Measurements from ENCODE around the gene CBX1. TPM values are rescaled to one million over a fixed set of nuclear protein-coding genes. Genes with fewer than 3 reads are reported as not detected.

CBX1 gene
- total RNA-seq, 1 donor from 2014 or later, result 55.2 TPM

DNA sequence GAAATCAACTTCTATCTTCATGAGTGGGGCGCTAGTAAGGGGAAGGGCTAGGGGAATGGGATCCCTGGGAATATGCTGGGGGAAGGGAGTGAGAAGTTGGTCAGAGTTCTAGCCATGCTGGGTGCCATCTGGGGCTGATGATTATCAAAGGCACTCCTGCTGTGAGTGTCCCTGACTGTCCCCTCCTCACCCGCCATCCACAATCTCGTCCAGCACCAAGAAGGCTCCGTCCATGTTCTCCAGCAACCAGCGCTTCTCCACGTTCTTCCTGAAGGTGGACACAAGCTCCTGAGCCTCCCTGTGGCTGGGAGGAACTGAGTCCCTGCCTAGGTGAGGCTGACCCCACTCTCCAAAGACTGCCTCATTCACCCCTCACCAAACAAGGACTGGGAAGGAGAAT lies 69.3 kb downstream of the CBX1 start:
- intact Hi-C loops (cut with micrococcal nuclease), result no loop called here

DNA sequence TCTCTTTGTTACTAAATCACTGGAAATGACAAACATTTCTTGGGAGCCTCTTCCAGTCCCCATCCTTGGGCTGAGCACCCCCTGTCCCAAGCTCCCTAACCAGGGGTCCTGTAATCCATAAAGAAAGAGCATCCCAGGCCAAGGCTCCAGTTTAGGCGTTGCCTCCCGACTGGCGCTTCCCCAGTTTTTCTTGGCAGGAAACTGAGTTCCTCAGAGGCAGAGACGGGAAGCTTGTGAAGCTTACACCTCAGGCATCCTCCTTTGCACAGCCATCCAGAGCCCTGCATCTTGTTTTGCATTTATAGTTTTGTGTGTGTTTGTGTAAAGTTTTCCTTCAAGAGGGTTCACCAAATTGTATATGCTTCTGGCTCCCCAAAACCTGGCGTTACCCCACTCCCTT lies 70.7 kb downstream of the CBX1 start:
- intact Hi-C loops (cut with micrococcal nuclease), result no loop called here

DNA sequence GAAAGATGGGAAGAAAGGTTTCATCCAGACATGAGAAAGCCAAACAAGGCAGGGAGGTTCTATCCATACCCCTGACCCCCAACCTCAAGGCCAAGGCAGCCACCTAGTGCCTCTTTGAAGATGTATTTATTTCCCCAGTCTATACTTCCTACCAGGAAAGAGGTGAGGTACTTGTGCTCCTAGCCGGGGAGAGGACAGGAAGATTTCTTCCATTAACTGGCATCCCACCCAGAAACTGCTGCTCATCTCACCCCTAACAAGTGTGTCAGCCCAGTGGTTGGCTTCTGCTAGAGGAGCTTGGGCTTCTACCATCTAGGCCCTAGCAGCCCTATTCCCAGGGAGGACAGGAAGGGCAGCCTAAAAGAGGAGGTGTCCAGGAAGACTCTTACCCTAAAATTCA lies 72.5 kb downstream of the CBX1 start:
- intact Hi-C loops (cut with micrococcal nuclease), result loop anchor here (5.0 kb wide), 2 partner anchors 269 to 564 kb away; partner anchors contain the start of genes HOXB3 and HOXB5

GRCh38 chr17:48027322-48027981 lies 73.8 kb downstream of the CBX1 start:
- intact Hi-C loops (cut with micrococcal nuclease), result loop anchor here (5.0 kb wide), 2 partner anchors 270 to 565 kb away; partner anchors contain the start of genes HOXB3 and HOXB5

GRCh38 chr17:48026502-48027321 lies 74.6 kb downstream of the CBX1 start:
- intact Hi-C loops (cut with micrococcal nuclease), result loop anchor here (1.0 to 5.0 kb wide), 3 partner anchors 271 to 592 kb away; partner anchors contain the start of genes HOXB3 and HOXB5

DNA sequence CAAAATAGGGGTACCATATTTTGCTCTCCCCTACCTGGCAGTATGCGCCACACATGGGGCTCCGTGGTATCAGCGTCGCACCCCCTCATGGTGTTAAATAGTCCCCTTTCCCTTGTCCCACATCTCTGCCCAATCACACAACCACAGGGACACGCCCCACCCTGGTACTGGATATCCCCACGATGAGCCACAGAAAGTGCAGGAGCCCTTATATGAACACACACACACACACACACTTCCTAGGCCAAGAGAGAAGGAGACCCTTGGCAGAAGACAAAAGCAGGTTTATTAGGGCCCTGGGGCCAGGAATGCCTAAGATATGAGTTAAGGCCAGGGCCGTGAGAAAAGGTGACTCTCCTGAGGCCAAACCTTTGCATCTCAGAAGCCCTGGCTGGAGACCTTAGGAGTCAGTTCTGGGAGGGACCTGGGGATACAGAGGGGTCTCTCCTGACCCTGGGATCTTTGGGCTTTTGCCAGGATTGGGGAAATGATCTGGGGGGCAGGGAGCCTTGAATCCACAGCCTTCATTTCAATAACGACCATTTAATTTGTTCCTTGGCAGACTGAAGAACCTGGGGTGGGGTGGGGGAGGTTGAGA lies 75.3 kb downstream of the CBX1 start:
- intact Hi-C loops (cut with micrococcal nuclease), result loop anchor here (1.0 to 5.0 kb wide), 16 partner anchors 11 to 866 kb away; partner anchors contain the start of genes ATP5MC1, CBX1, CDK5RAP3 and COPZ2

DNA sequence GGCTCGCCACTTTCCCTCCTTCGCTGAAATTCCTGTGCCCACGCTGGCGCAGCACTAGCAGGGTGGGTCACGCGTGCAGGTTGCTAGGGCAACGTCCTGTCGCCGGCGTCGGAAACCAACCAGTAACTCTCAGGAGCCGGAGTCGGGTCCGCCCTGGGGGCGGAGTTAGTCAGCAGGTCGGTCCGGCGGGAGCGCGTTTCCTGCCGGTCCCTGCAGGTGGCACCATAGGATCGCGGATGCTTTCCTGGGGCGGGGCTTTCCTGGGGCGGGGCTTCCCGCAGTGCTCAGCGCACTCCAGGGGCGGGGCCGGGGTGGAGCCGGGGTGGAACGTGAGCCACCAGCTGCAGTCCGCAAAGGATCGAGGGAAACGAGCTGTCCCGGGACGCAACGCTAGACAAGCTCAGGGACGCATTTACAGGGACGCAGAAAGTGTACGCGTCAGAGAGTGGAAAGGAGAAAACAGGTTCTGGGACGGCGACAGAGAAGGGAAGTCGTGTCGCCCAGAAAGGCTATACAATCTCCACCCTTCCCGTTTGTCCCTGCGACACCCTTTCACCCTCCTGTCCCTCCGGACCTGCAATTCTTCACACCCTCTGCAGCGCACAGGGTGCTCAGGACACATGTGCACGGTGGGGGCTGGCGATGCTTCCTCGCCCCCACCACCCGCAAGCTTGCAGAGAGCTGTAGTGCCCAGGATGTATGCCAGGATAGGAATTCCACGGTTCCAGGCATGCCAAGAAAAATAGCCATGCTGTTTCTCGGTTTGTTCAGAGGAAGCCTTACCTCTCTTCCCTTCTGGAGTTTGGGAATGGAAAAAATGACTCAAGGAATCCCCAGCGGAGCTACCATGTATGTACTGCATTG lies 76.0 kb downstream of the CBX1 start:
- intact Hi-C loops (cut with micrococcal nuclease), result loop anchor here (1.0 to 5.0 kb wide), 15 partner anchors 12 to 867 kb away; partner anchors contain the start of genes ATP5MC1, CBX1, CDK5RAP3 and COPZ2

GRCh38 chr17:48024149-48025039 lies 76.9 kb downstream of the CBX1 start:
- intact Hi-C loops (cut with micrococcal nuclease), result loop anchor here (1.0 to 5.0 kb wide), 17 partner anchors 13 to 868 kb away; partner anchors contain the start of genes ATP5MC1, CBX1, CDK5RAP3 and COPZ2

GRCh38 chr17:48023400-48024148 lies 77.7 kb downstream of the CBX1 start:
- intact Hi-C loops (cut with micrococcal nuclease), result loop anchor here (1.0 to 2.0 kb wide), 6 partner anchors 12 to 587 kb away; partner anchors contain the start of genes CDK5RAP3, HOXB7 and SCRN2

DNA sequence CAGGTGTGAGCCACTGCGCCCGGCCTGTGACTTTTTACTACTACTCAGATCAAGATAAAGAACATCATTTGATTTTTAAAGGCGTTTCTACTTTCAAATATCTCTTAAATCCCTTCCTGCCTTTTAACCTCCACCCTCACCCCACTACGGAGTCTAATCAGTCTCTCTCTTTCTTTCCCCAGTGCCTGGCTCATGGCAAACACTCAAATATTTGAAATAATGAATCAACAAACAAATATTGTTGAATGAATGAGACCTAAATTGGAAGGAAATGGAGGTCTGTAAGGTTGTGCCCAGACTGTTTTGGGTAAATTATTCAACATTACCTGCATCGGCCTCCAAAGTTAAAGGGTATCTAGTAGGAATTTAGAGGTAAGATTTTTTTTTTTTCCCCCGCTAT lies 78.4 kb downstream of the CBX1 start:
- intact Hi-C loops (cut with micrococcal nuclease), result no loop called here

- intact Hi-C loops (cut with micrococcal nuclease), result no loop called here
Observed at GRCh38 chr17:48021934-48022333, 79.3 kb downstream of the CBX1 start.

Other genes with a start within 250 kb of the CBX1 start
- gene SP2, start 205.2 kb downstream of the CBX1 start, total RNA-seq, result 33.9 TPM in 2 replicates
- 34.1 and 37.0 TPM in 2 replicates for gene PNPO, start 159.9 kb downstream of the CBX1 start, total RNA-seq
- gene PRR15L, start 143.6 kb downstream of the CBX1 start, total RNA-seq, result not detected in 2 replicates
- 195 and 214 TPM in 2 replicates for gene CDK5RAP3, start 130.4 kb downstream of the CBX1 start, total RNA-seq
- gene COPZ2, start 63.7 kb downstream of the CBX1 start, total RNA-seq, result 4.7 and 8.1 TPM in 2 replicates
- 64.8 and 74.9 TPM in 2 replicates for gene NFE2L1, start 53.1 kb downstream of the CBX1 start, total RNA-seq
- gene SNX11, start 6.3 kb upstream of the CBX1 start, total RNA-seq, result 32.8 and 33.9 TPM in 2 replicates

Measured in T-helper 1 cell treated with Interleukin-12 subunit alpha and Interleukin-12 subunit beta and Interleukin-4 antibody, amounts not matched to agents 30 ng/mL and 1 ng/mL, for 36 hours (primary cell).